Immature natural killer cell (primary cell): Measurements from ENCODE around the gene CHTOP. TPM values are rescaled to one million over a fixed set of nuclear protein-coding genes. Genes with fewer than 3 reads are reported as not detected.
A peak's percentile ranks its signal among the peaks of the same experiment; 100 is the strongest.

ENCODE experiments used
- DNase-seq, 3 donors: peaks; one replicate each; pipeline ENCODE4 v3.0.0; 2022; ENCODE audit warnings: mixed read lengths in 1 of 3
- H3K27ac Mint-ChIP-seq, 6 donors: one replicate each; pipeline ENCODE4 v1.8.0; 2020; ENCODE audit warnings: mixed read lengths in 6 of 6, mild to moderate bottlenecking in 5 of 6, inconsistent platforms in 4 of 6, moderate library complexity in 3 of 6
- H3K27me3 Mint-ChIP-seq, 3 donors: one replicate each; pipeline ENCODE4 v1.8.0; 2020 to 2021; ENCODE audit warnings: low read depth in 3 of 3, mild to moderate bottlenecking in 3 of 3, mixed read lengths in 3 of 3, moderate library complexity in 3 of 3, inconsistent platforms in 1 of 3
- H3K36me3 Mint-ChIP-seq, 3 donors: one replicate each; pipeline ENCODE4 v1.8.0; 2020; ENCODE audit warnings: mixed read lengths in 3 of 3, inconsistent platforms in 2 of 3, mild to moderate bottlenecking in 2 of 3
- H3K4me1 Mint-ChIP-seq, 2 donors: one replicate each; pipeline ENCODE4 v1.8.0; 2020; ENCODE audit warnings: inconsistent platforms in 2 of 2, mild to moderate bottlenecking in 2 of 2, mixed read lengths in 2 of 2, moderate library complexity in 1 of 2
- H3K4me3 Mint-ChIP-seq, 5 donors: one replicate each; pipeline ENCODE4 v1.8.0; 2020; ENCODE audit warnings: mild to moderate bottlenecking in 5 of 5, mixed read lengths in 5 of 5, inconsistent platforms in 3 of 5, moderate library complexity in 3 of 5
- H3K9me3 Mint-ChIP-seq, 6 donors: one replicate each; pipeline ENCODE4 v1.8.0; 2020; ENCODE audit warnings: mild to moderate bottlenecking in 6 of 6, mixed read lengths in 6 of 6, inconsistent platforms in 4 of 6, moderate library complexity in 3 of 6
- polyA plus RNA-seq, 3 donors: library from polyadenylated mRNA; unstranded; fragments of 300-500 nt; fragmentation: Illumina TruSeq; gene quantifications; one replicate each; pipeline ENCODE4 v1.2.3, GENCODE V29; 2021

Gene CHTOP
- polyA plus RNA-seq, 3 donors from 2014 or later, result 37.5 to 70.8 (median 63.1) TPM

GRCh38 chr1:153616144-153616916 lies 17.5 kb upstream of the CHTOP start, which contains the start of gene S100A14:
TSS of gene S100A14 (minus strand) at chr1:153616325. CDS start at chr1:153615858, 467 bp downstream.
- peaks cover 0 to 6% (median 2%) of the 10 kb centered on the region in 3 donors for H3K27me3 Mint-ChIP-seq
- no peak within 1 kb of the TSS for H3K27ac Mint-ChIP-seq
- H3K36me3 Mint-ChIP-seq, result no peaks in the 10 kb centered on the region
- no peak for DNase-seq
- H3K4me3 Mint-ChIP-seq, result no peak within 1 kb of the TSS
- H3K9me3 Mint-ChIP-seq, result no peaks in the 10 kb centered on the region
- peaks cover 0 to 3% of the 10 kb centered on the region in 2 donors for H3K4me1 Mint-ChIP-seq

GRCh38 chr1:153616917-153617311 lies 17.0 kb upstream of the CHTOP start:
- no peak for DNase-seq
- no peaks in the 10 kb centered on the region for H3K36me3 Mint-ChIP-seq
- peaks cover 0 to 6% (median 2%) of the 10 kb centered on the region in 3 donors for H3K27me3 Mint-ChIP-seq
- H3K27ac Mint-ChIP-seq, result no peak overlapping the region
- H3K4me3 Mint-ChIP-seq, result no peak overlapping the region
- peaks cover 0 to 3% of the 10 kb centered on the region in 2 donors for H3K4me1 Mint-ChIP-seq
- no peaks in the 10 kb centered on the region for H3K9me3 Mint-ChIP-seq

DNA sequence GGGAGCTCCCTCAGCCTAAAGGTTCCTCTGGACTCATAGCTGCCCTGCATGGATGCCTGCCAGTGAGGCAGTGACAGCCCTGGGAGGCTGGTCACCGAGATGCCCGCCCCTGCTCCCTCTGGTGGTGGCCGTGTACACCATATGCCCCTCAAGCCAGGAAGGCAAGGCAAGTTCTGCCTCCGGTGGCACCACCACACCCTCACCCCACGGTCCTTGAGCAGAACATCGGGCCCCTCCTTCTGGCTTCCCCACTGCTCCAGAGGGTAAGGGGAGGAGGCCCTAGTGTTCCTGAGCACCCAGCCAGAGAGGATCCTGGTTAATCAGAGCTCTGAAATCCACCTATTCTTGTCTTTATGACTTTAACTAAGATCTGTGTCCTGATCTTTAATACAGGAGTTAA lies 16.2 kb upstream of the CHTOP start:
- Mint-ChIP-seq H3K36me3 (no peaks in the 10 kb centered on the region), H3K4me1 (peaks cover 0 to 3% of the 10 kb centered on the region in 2 donors), H3K9me3 (no peaks in the 10 kb centered on the region), H3K27ac (no peak overlapping the region), H3K27me3 (peaks cover 0 to 7% (median 2%) of the 10 kb centered on the region in 3 donors), H3K4me3 (no peak overlapping the region)
- DNase-seq, result peak in 2 of 3 donors; percentile 53 to 54

DNA sequence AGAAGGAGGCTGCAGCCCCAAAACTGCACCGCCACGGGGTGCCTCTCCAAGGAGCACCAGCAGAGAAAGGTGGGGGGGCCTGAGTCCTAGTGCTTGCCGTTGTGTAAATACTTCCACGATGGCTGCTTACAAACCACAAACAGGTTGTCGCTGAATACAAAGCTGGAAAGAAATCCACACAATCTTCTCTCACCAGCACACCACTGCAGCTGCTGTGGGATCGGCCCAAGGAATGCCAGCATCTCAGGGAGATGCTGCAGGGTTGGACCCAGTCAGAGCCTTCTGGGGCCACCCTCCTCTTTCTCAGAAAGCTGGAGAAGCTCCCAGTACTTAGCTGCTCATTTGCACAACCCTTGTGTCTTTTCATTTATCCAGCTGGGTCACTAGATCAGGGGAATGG lies 14.7 kb upstream of the CHTOP start:
- peaks cover 0 to 3% of the 10 kb centered on the region in 2 donors for H3K4me1 Mint-ChIP-seq
- no peak overlapping the region for H3K4me3 Mint-ChIP-seq
- no peak for DNase-seq
- no peaks in the 10 kb centered on the region for H3K9me3 Mint-ChIP-seq
- no peak overlapping the region for H3K27ac Mint-ChIP-seq
- peaks cover 0 to 6% (median 0%) of the 10 kb centered on the region in 3 donors for H3K36me3 Mint-ChIP-seq
- peaks cover 2 to 5% (median 2%) of the 10 kb centered on the region in 3 donors for H3K27me3 Mint-ChIP-seq

- Mint-ChIP-seq H3K27me3 (peaks cover 0 to 6% (median 4%) of the 10 kb centered on the region in 3 donors), H3K9me3 (no peaks in the 10 kb centered on the region), H3K36me3 (peaks cover 0 to 8% (median 0%) of the 10 kb centered on the region in 3 donors), H3K4me3 (no peak overlapping the region), H3K4me1 (peaks cover 6 to 19% of the 10 kb centered on the region in 2 donors), H3K27ac (no peak overlapping the region)
- DNase-seq, result no peak
These were observed 10.8 kb upstream of the CHTOP start for GRCh38 chr1:153623101-153623500.

DNA sequence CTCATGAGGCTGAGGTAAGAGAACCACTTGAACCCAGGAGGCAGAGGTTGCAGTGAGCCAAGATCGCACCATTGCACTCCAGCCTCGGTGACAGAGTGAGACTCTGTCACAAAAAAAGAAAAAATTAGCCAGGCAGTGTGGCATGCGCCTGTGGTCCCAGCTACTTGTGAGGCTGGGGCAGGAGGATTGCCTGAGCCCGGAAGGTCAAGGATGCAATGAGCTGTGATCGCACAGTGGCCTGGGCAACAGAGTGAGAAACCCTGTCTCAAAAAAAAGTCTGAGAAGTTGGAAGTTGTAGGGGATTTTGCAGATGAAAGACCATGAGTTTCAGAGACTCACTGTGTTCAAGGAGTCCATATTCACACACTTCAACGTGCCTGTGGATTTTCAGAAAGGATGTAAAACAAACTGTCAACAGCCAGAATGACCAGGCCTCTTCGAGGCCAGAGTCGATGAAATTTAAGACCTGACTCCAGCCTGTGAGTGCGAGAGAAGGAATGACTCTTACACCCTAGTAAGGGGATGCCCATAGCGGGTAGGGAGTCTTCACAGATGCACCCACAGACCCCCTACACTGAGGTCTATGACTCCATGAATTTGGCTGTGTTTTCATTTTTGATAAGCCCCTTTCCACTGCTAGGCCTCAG lies 8.8 kb upstream of the CHTOP start:
- H3K36me3 Mint-ChIP-seq, result peaks cover 0 to 8% (median 0%) of the 10 kb centered on the region in 3 donors
- peaks cover 6 to 19% of the 10 kb centered on the region in 2 donors for H3K4me1 Mint-ChIP-seq

GRCh38 chr1:153626477-153626903 lies 7.4 kb upstream of the CHTOP start:
- Mint-ChIP-seq H3K27me3 (peaks cover 0 to 9% (median 5%) of the 10 kb centered on the region in 3 donors), H3K36me3 (peaks cover 0 to 8% (median 0%) of the 10 kb centered on the region in 3 donors), H3K9me3 (no peaks in the 10 kb centered on the region), H3K4me1 (peaks cover 6 to 19% of the 10 kb centered on the region in 2 donors), H3K4me3 (peak overlapping the region in 1 of 5 donors; percentile 69), H3K27ac (peak overlapping the region in 1 of 6 donors; percentile 49)
- no peak for DNase-seq

More for the DNA sequence above, 8.8 kb upstream of the CHTOP start:
- Mint-ChIP-seq H3K27me3 (peaks cover 0 to 10% (median 5%) of the 10 kb centered on the region in 3 donors), H3K4me3 (no peak overlapping the region), H3K27ac (no peak overlapping the region), H3K9me3 (no peaks in the 10 kb centered on the region)
- DNase-seq, result no peak

- Mint-ChIP-seq H3K27me3 (peaks cover 0 to 9% (median 5%) of the 10 kb centered on the region in 3 donors), H3K4me3 (peak within 1 kb of the TSS in 3 of 5 donors; percentile 28 to 69 (median 42)), H3K4me1 (peaks cover 6 to 19% of the 10 kb centered on the region in 2 donors), H3K36me3 (peaks cover 0 to 8% (median 0%) of the 10 kb centered on the region in 3 donors), H3K27ac (peak within 1 kb of the TSS in 1 of 6 donors; percentile 49), H3K9me3 (no peaks in the 10 kb centered on the region)
- peak in 1 of 3 donors; percentile 36 for DNase-seq
These were observed 6.8 kb upstream of the CHTOP start, which contains the start of gene S100A13 for GRCh38 chr1:153626904-153627714. TSS of gene S100A13 (minus strand) at chr1:153627505. CDS start at chr1:153626472, 1,033 bp downstream.

DNA sequence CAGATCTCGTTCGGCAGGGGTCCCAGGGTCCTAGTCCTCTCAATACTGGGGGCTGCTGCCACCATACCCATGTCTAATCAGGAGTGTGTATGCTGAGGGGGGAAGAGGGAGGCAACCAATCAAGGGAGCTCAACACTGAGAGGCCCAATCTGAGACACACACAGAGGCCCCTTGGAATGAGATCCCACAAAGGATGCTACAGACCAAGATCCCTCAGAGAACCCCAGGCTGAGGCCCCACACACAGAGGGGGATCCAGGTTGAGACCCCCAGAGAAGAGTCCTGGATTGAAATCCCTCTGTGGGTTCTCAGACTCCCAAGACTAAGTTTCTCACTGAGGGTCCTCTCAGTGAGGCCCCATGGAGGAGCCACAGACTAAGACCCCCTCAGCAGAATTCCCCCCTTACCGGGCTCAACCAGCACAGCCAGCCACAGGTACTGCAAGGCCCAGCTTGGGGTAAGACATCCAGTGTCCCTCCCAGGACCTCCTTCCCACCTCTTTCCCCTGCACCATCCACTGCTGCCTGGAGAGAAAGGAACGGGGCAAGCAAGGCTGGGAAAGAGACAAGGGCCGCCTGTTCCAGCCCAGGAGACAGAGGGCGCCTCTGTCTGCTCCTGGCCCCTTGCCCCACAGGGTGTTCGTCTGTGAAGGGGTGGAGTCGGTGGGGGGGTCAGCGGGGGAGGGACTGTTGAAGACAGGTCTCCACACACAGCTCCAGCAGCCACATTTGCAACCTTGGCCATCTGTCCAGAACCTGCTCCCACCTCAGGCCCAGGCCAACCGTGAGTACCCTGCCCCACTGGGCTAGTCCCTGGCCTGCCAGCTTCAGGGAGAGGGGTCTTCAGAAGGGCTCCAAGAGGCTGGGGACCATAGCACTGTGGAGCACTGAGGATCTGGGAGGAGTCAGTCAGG lies 5.9 kb upstream of the CHTOP start, which contains the start of gene S100A1:
Gene S100A1 (plus strand): TSS at position 720 of the 912 bp plus-strand sequence. CDS start 2,088 bp downstream, outside the sequence.
- H3K9me3 Mint-ChIP-seq, result no peaks in the 10 kb centered on the region
- peaks cover 6 to 21% of the 10 kb centered on the region in 2 donors for H3K4me1 Mint-ChIP-seq
- DNase-seq, result no peak
- H3K27ac Mint-ChIP-seq, result peak within 1 kb of the TSS in 1 of 6 donors; percentile 49
- H3K27me3 Mint-ChIP-seq, result peaks cover 0 to 6% (median 5%) of the 10 kb centered on the region in 3 donors
- H3K4me3 Mint-ChIP-seq, result peak within 1 kb of the TSS in 2 of 5 donors; percentile 42 to 69
- peaks cover 0 to 8% (median 0%) of the 10 kb centered on the region in 3 donors for H3K36me3 Mint-ChIP-seq

GRCh38 chr1:153628638-153629342 lies 5.1 kb upstream of the CHTOP start:
- peaks cover 13 to 29% of the 10 kb centered on the region in 2 donors for H3K4me1 Mint-ChIP-seq
- H3K27ac Mint-ChIP-seq, result no peak overlapping the region
- H3K27me3 Mint-ChIP-seq, result peaks cover 1 to 10% (median 8%) of the 10 kb centered on the region in 3 donors
- no peaks in the 10 kb centered on the region for H3K9me3 Mint-ChIP-seq
- no peak for DNase-seq
- no peak overlapping the region for H3K4me3 Mint-ChIP-seq
- peaks cover 0 to 6% (median 0%) of the 10 kb centered on the region in 3 donors for H3K36me3 Mint-ChIP-seq

GRCh38 chr1:153629343-153629665 lies 4.6 kb upstream of the CHTOP start:
- Mint-ChIP-seq H3K27me3 (peaks cover 4 to 13% (median 13%) of the 10 kb centered on the region in 3 donors), H3K4me1 (peaks cover 16 to 34% of the 10 kb centered on the region in 2 donors), H3K9me3 (no peaks in the 10 kb centered on the region), H3K4me3 (no peak overlapping the region), H3K36me3 (peaks cover 0 to under 1% (median 0%) of the 10 kb centered on the region in 3 donors), H3K27ac (no peak overlapping the region)
- no peak for DNase-seq

- Mint-ChIP-seq H3K9me3 (no peaks in the 10 kb centered on the region), H3K4me1 (peaks cover 21 to 40% of the 10 kb centered on the region in 2 donors), H3K27ac (no peak overlapping the region), H3K27me3 (peaks cover 4 to 16% (median 13%) of the 10 kb centered on the region in 3 donors), H3K4me3 (no peak overlapping the region), H3K36me3 (no peaks in the 10 kb centered on the region)
- no peak for DNase-seq
These were observed 3.9 kb upstream of the CHTOP start for GRCh38 chr1:153629971-153630370.
